ENCODE data around the gene OR2H2. TPM values are rescaled to one million over a fixed set of nuclear protein-coding genes. Genes with fewer than 3 reads are reported as not detected.
A peak's percentile ranks its signal among the peaks of the same experiment; 100 is the strongest.

Gene OR2H2
- total RNA-seq, 2 donors from 2014 or later: not detected

DNA sequence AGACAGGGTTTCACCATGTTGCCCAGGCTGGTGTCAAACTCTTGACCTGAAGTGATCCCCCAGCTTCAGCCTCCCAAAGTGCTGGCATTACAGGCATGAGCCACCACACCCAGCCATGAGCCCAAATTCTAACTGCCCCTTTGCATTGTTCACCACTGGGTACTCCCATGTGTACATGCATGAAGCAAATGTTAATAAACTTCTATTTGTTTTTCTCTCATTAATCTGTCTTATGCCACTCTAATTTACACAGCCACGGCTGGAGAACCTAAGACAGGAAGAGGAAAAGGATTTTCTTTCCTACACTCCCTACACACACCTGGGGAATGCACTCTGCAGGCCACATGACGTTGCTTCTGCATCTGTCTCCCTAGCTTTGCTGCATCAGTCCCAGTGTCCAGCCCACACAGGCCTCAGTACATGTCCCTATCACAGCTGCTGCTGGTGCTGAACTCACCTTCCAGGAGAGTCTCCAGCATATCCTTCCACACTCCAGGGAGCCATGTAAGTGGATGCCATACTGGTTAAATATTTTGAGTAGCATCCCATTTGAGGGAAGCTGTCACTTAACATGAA, 13.3 kb downstream of the OR2H2 start:
- Histone ChIP-seq H3K36me3 (ENCODE audit: control insufficient read depth, insufficient read depth, low read length) (peaks cover 26% of the 10 kb centered on the region), H3K4me1 (ENCODE audit: control insufficient read depth, insufficient read depth, low read length) (no peaks in the 10 kb centered on the region), H3K9ac (ENCODE audit: extremely low read depth, low read length, poor library complexity, severe bottlenecking) (no peak overlapping the region), H3K4me3 (ENCODE audit: low read length) (no peak overlapping the region), H3K27me3 (ENCODE audit: control insufficient read depth, insufficient read depth, low read length, poor library complexity, severe bottlenecking) (no peaks in the 10 kb centered on the region), H3K9me3 (ENCODE audit: control insufficient read depth, low read length) (no peaks in the 10 kb centered on the region), H3K27ac (ENCODE audit: low read depth, low read length) (no peak overlapping the region)
- Mint-ChIP-seq H3K4me3 (no peak overlapping the region), H3K9me3 (no peaks in the 10 kb centered on the region), H3K27ac (no peak overlapping the region), H3K36me3 (ENCODE audit: low read depth) (peaks cover 27% of the 10 kb centered on the region), H3K27me3 (ENCODE audit: insufficient read depth) (no peaks in the 10 kb centered on the region), H3K4me1 (no peaks in the 10 kb centered on the region)
- WGBS, 2 experiments (ENCODE audit: insufficient coverage in 1 of 2, insufficient read length in 1 of 2): 91 to 100% methylated on average over 1 to 2 of the region's 2 CpGs
- TF ChIP-seq, protein P1, sequence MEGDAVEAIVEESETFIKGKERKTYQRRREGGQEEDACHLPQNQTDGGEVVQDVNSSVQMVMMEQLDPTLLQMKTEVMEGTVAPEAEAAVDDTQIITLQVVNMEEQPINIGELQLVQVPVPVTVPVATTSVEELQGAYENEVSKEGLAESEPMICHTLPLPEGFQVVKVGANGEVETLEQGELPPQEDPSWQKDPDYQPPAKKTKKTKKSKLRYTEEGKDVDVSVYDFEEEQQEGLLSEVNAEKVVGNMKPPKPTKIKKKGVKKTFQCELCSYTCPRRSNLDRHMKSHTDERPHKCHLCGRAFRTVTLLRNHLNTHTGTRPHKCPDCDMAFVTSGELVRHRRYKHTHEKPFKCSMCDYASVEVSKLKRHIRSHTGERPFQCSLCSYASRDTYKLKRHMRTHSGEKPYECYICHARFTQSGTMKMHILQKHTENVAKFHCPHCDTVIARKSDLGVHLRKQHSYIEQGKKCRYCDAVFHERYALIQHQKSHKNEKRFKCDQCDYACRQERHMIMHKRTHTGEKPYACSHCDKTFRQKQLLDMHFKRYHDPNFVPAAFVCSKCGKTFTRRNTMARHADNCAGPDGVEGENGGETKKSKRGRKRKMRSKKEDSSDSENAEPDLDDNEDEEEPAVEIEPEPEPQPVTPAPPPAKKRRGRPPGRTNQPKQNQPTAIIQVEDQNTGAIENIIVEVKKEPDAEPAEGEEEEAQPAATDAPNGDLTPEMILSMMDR (conservative IDR thresholded peaks at IDR 0.05): no peak
- no peak for DNase-seq

DNA sequence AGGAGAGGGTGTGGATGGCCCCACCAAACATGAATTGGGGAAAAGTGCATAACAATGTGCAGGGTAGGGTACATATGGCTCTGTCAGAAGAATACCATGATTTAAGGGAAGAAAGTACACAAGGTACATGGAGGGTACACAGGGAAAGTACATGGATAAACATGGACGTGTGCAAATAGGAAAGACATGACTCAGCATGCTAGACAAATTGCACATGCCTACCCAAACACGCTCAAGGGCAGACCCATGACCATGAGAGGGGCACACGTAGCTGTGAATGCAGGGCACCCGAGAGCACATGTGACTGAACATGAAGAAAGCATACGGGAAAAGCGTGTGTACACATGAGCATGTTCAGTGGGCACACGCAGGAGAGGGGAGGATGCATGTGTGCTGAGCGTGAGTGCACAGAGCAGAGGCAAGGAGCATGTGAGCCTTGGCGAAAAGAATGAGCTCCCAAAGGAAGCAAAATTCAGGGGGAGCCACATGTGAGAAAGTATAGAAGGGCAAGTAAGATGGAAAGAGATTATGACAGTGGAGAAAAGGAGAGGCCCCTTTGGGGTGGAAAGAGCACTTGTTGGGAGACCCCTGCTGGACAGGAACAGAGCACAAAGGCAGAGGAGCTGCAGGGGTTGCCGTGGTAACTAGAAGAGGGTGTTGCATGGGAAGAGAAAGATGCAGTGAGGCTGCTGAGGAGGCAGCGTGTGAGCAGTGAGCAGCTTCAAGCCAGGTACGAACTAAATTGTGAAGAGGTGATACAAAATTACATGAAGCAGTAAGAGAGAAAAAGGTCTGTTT, 17.8 kb downstream of the OR2H2 start:
- Mint-ChIP-seq H3K27ac (no peak overlapping the region), H3K9me3 (no peaks in the 10 kb centered on the region), H3K4me3 (no peak overlapping the region), H3K27me3 (ENCODE audit: insufficient read depth) (no peaks in the 10 kb centered on the region), H3K36me3 (ENCODE audit: low read depth) (peaks cover 66% of the 10 kb centered on the region), H3K4me1 (no peaks in the 10 kb centered on the region)
- Histone ChIP-seq H3K9ac (ENCODE audit: extremely low read depth, low read length, poor library complexity, severe bottlenecking) (no peak overlapping the region), H3K36me3 (ENCODE audit: control insufficient read depth, insufficient read depth, low read length) (peaks cover 54% of the 10 kb centered on the region), H3K4me1 (ENCODE audit: control insufficient read depth, insufficient read depth, low read length) (no peaks in the 10 kb centered on the region), H3K4me3 (ENCODE audit: low read length) (no peak overlapping the region), H3K27ac (ENCODE audit: low read depth, low read length) (no peak overlapping the region), H3K9me3 (ENCODE audit: control insufficient read depth, low read length) (no peaks in the 10 kb centered on the region), H3K27me3 (ENCODE audit: control insufficient read depth, insufficient read depth, low read length, poor library complexity, severe bottlenecking) (no peaks in the 10 kb centered on the region)
- 88% methylated on average over 11 to 12 of the region's 12 CpGs for WGBS, 2 experiments (ENCODE audit: insufficient coverage in 1 of 2, insufficient read length in 1 of 2)
- peak; percentile 88 for DNase-seq
- TF ChIP-seq, protein P1 (conservative IDR thresholded peaks at IDR 0.05): peak; percentile 76

- no peaks in the 10 kb centered on the region for H3K9me3 Mint-ChIP-seq
- no peak overlapping the region for H3K4me3 ChIP-seq (ENCODE audit: low read length)
- H3K36me3 ChIP-seq (ENCODE audit: control insufficient read depth, insufficient read depth, low read length): peaks cover 59% of the 10 kb centered on the region
- no peak overlapping the region for H3K27ac Mint-ChIP-seq
- no peaks in the 10 kb centered on the region for H3K9me3 ChIP-seq (ENCODE audit: control insufficient read depth, low read length)
- TF ChIP-seq, protein P1 (conservative IDR thresholded peaks at IDR 0.05): no peak
- H3K27ac ChIP-seq (ENCODE audit: low read depth, low read length): peak overlapping the region; percentile 16
- DNase-seq: no peak
- 91 to 96% methylated on average over 3 to 11 of the region's 11 CpGs for WGBS, 2 experiments (ENCODE audit: insufficient coverage in 1 of 2, insufficient read length in 1 of 2)
- no peaks in the 10 kb centered on the region for H3K27me3 Mint-ChIP-seq (ENCODE audit: insufficient read depth)
- no peaks in the 10 kb centered on the region for H3K4me1 ChIP-seq (ENCODE audit: control insufficient read depth, insufficient read depth, low read length)
- no peaks in the 10 kb centered on the region for H3K4me1 Mint-ChIP-seq
- no peak overlapping the region for H3K9ac ChIP-seq (ENCODE audit: extremely low read depth, low read length, poor library complexity, severe bottlenecking)
- peaks cover 73% of the 10 kb centered on the region for H3K36me3 Mint-ChIP-seq (ENCODE audit: low read depth)
- H3K27me3 ChIP-seq (ENCODE audit: control insufficient read depth, insufficient read depth, low read length, poor library complexity, severe bottlenecking): no peaks in the 10 kb centered on the region
- H3K4me3 Mint-ChIP-seq: no peak overlapping the region
Observed at GRCh38 chr6:29603456-29603855, 18.5 kb downstream of the OR2H2 start.
